Thymus (tissue), 11 donors: ENCODE data around the gene KDM5A. TPM values are rescaled to one million over a fixed set of nuclear protein-coding genes. Genes with fewer than 3 reads are reported as not detected.
"Not testable (repeated sequence)": the region's sequence is repeated elsewhere in the genome, so short reads cannot be mapped to it uniquely, and the experiment has no call there.

Experiments used
- DNase-seq, 9 donors: peaks; one replicate each; pipeline ENCODE4 v3.0.0-alpha.2; 2013; ENCODE audit warnings: low spot score in 9 of 9, low read depth in 6 of 9, missing footprints in 1 of 9
- H3K27ac ChIP-seq, 2 donors: one replicate each; pipeline ENCODE4 v1.5.1; 2013; ENCODE audit warnings: control low read depth in 1 of 2, low read depth in 1 of 2, low read length in 1 of 2, mild to moderate bottlenecking in 1 of 2, moderate library complexity in 1 of 2
- H3K27me3 ChIP-seq, 2 donors: one replicate each; pipeline ENCODE4 v1.5.1; 2013; ENCODE audit warnings: low read length in 1 of 2; ENCODE audit not compliant: control insufficient read depth in 2 of 2, insufficient read depth in 1 of 2
- H3K36me3 ChIP-seq, 2 donors: one replicate each; pipeline ENCODE4 v1.5.1; 2013; ENCODE audit warnings: low read length in 1 of 2, mild to moderate bottlenecking in 1 of 2, moderate library complexity in 1 of 2; ENCODE audit not compliant: control insufficient read depth in 2 of 2, insufficient read depth in 2 of 2
- H3K4me1 ChIP-seq, 2 donors: one replicate each; pipeline ENCODE4 v1.5.1; 2013; ENCODE audit warnings: low read length in 2 of 2; ENCODE audit not compliant: control insufficient read depth in 2 of 2, insufficient read depth in 2 of 2
- H3K4me3 ChIP-seq, 2 donors: one replicate each; pipeline ENCODE4 v1.5.1; 2013; ENCODE audit warnings: low read length in 2 of 2, control low read depth in 1 of 2, mild to moderate bottlenecking in 1 of 2
- H3K9me3 ChIP-seq, 2 donors: one replicate each; pipeline ENCODE4 v1.5.1; 2013; ENCODE audit warnings: low read length in 1 of 2, mild to moderate bottlenecking in 1 of 2; ENCODE audit not compliant: control insufficient read depth in 2 of 2, insufficient read depth in 1 of 2
- WGBS: extraction: QIAGEN DNeasy Blood & Tissue Kit; methylation state at CpG from one replicate; pipeline ENCODE4 v1.1.7; 2013; 5-methylcytosine and 5-hydroxymethylcytosine counted together
- polyA plus RNA-seq: library from polyadenylated mRNA; stranded (reverse); fragments of 200-250 nt; gene quantifications from one replicate; pipeline ENCODE4 v1.2.3, GENCODE V29; 2013
- total RNA-seq: library from RNA; stranded (reverse); fragments of 120-200 nt; gene quantifications from one replicate; pipeline ENCODE4 v1.2.4, GENCODE V29; 2013
- donor health status: healthy.

The KDM5A gene
- total and polyA plus RNA-seq, 2 donors, result 10.6 to 50.0 TPM

GRCh38 chr12:242496-242895 is 146.6 kb downstream of the KDM5A start:
- no peaks in the 10 kb centered on the region for H3K4me1 ChIP-seq
- 96% methylated on average over 15 of the region's 15 CpGs for WGBS
- peaks cover 0 to 3% of the 10 kb centered on the region in 2 donors for H3K9me3 ChIP-seq
- H3K4me3 ChIP-seq, result no peak overlapping the region
- H3K27ac ChIP-seq, result no peak overlapping the region
- DNase-seq, result no peak
- H3K27me3 ChIP-seq, result no peaks in the 10 kb centered on the region
- no peaks in the 10 kb centered on the region for H3K36me3 ChIP-seq

GRCh38 chr12:241266-241665 is 147.9 kb downstream of the KDM5A start:
- no peak for DNase-seq

DNA sequence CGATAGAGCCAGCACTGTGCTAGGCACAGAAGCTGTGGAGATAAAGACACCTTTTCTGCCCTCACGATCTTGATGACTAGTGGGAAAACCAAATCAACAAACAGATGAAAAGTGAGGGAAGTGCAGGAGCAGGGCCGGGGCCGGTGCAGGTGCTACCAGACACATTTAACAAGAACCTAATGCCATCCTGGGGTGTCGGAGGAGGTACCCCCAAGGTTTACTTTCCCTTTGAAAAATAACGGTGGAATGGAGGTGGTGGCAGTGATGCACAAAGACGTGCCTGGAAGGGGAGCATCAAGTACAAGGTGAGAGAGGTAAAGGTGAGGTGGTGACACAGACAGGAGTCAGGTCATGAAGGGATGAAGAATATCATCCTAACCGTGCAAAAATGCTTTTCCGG is 148.6 kb downstream of the KDM5A start:
- no peaks in the 10 kb centered on the region for H3K4me1 ChIP-seq
- H3K4me3 ChIP-seq, result no peak overlapping the region
- H3K36me3 ChIP-seq, result no peaks in the 10 kb centered on the region
- 93% methylated on average over 9 of the region's 9 CpGs for WGBS
- H3K27ac ChIP-seq, result no peak overlapping the region
- DNase-seq, result no peak
- H3K9me3 ChIP-seq, result peaks cover 1 to 18% of the 10 kb centered on the region in 2 donors
- no peaks in the 10 kb centered on the region for H3K27me3 ChIP-seq

More at GRCh38 chr12:241266-241665, 147.9 kb downstream of the KDM5A start:
- 95% methylated on average over 9 of the region's 9 CpGs for WGBS
- Histone ChIP-seq H3K36me3 (no peaks in the 10 kb centered on the region), H3K4me3 (no peak overlapping the region), H3K4me1 (no peaks in the 10 kb centered on the region), H3K9me3 (peaks cover 1 to 15% of the 10 kb centered on the region in 2 donors), H3K27me3 (no peaks in the 10 kb centered on the region), H3K27ac (no peak overlapping the region)

- Histone ChIP-seq H3K4me3 (no peak overlapping the region), H3K36me3 (no peaks in the 10 kb centered on the region), H3K27ac (no peak overlapping the region), H3K4me1 (no peaks in the 10 kb centered on the region), H3K27me3 (no peaks in the 10 kb centered on the region), H3K9me3 (peaks cover 1 to 24% of the 10 kb centered on the region in 2 donors)
- DNase-seq, result no peak
- 74% methylated on average over 19 of the region's 19 CpGs for WGBS
Measured at GRCh38 chr12:238736-239398, 150.3 kb downstream of the KDM5A start.

GRCh38 chr12:238116-238515 is 151.0 kb downstream of the KDM5A start:
- Histone ChIP-seq H3K4me3 (no peak overlapping the region), H3K4me1 (no peaks in the 10 kb centered on the region), H3K9me3 (peaks cover 1 to 24% of the 10 kb centered on the region in 2 donors), H3K27me3 (peaks cover 0 to under 1% of the 10 kb centered on the region in 2 donors), H3K36me3 (no peaks in the 10 kb centered on the region), H3K27ac (no peak overlapping the region)
- WGBS, result 94% methylated on average over 9 of the region's 9 CpGs
- no peak for DNase-seq

GRCh38 chr12:237026-237815 is 151.9 kb downstream of the KDM5A start:
- H3K4me1 ChIP-seq, result no peaks in the 10 kb centered on the region
- DNase-seq, result no peak
- H3K9me3 ChIP-seq, result peaks cover 1 to 24% of the 10 kb centered on the region in 2 donors
- 95% methylated on average over 13 of the region's 13 CpGs for WGBS
- H3K27me3 ChIP-seq, result peaks cover 0 to 3% of the 10 kb centered on the region in 2 donors
- no peaks in the 10 kb centered on the region for H3K36me3 ChIP-seq
- H3K27ac ChIP-seq, result no peak overlapping the region
- no peak overlapping the region for H3K4me3 ChIP-seq

DNA sequence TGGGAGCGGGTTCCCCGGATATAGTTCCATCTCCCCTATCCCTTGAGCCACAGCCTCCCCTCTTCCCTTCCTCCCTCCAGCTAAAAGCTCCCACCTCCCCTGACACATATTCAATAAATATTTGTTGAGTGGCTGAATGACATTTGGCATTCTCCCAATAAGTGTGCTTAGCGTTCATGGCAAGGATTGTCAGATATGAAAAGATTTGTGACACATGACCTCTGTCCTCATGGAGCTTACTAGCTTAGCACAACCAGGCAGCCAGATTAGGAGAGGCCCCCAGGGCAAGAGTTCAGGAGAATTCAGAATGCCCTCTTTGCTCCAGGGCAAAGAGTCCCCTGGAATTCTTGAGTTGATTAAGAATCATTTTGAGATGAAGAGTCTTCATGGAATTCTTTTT is 152.7 kb downstream of the KDM5A start:
- Histone ChIP-seq H3K4me1 (no peaks in the 10 kb centered on the region), H3K27ac (no peak overlapping the region), H3K27me3 (peaks cover 0 to 3% of the 10 kb centered on the region in 2 donors), H3K36me3 (no peaks in the 10 kb centered on the region), H3K4me3 (no peak overlapping the region), H3K9me3 (peaks cover 1 to 24% of the 10 kb centered on the region in 2 donors)
- no peak for DNase-seq
- WGBS, result 97% methylated on average over 3 of the region's 3 CpGs

GRCh38 chr12:235967-236366 is 153.2 kb downstream of the KDM5A start:
- not testable (repeated sequence) for DNase-seq, H3K27ac ChIP-seq, H3K4me1 ChIP-seq, H3K4me3 ChIP-seq, H3K36me3 ChIP-seq, H3K27me3 ChIP-seq
- peaks cover 1 to 24% of the 10 kb centered on the region in 2 donors for H3K9me3 ChIP-seq
- 89% methylated on average over 4 of the region's 4 CpGs for WGBS

DNA sequence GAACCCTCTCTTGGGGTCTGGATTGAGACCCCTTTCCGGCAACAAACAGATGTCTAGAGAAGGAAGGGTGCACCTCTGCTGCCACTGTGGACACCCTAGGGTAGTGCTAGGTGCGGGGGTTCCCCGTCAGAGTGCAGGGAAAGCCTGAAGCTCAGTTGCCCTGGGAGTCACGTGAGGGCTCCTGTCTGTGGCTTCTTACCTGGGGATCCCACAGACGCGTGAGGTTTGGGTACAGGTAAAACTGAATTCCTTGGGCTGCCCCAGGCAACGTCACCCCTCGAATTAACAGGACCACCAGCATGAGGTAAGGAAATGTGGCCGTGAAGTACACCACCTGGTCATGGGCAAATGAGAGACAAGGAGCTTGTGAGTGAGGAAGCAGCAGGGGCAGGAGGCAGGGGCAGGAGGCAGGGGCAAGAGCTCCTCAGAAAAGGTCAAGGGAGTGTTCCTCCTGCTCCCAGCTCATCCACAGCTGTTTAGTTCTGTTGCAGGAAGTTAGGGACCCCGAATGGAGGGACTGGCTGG is 154.2 kb downstream of the KDM5A start:
- Histone ChIP-seq H3K27me3 (peaks cover 0 to 7% of the 10 kb centered on the region in 2 donors), H3K4me1 (no peaks in the 10 kb centered on the region), H3K4me3 (no peak overlapping the region), H3K36me3 (no peaks in the 10 kb centered on the region), H3K27ac (no peak overlapping the region), H3K9me3 (peaks cover 1 to 24% of the 10 kb centered on the region in 2 donors)
- 96% methylated on average over 10 of the region's 10 CpGs for WGBS
- no peak for DNase-seq
